Measurements from ENCODE around the gene CCDC33. TPM values are rescaled to one million over a fixed set of nuclear protein-coding genes. Genes with fewer than 3 reads are reported as not detected.

The CCDC33 gene
- total RNA-seq, 1 experiment from 2014 or later: 0.15 TPM

- Histone ChIP-seq H3K4me2 (ENCODE audit: low read length) (no peak overlapping the region), H3K36me3 (ENCODE audit: control insufficient read depth in 1 of 2, insufficient read depth in 2 of 2, low read length in 2 of 2) (no peaks in the 10 kb centered on the region), H3K9ac (ENCODE audit: low read length) (no peak overlapping the region), H4K20me1 (ENCODE audit: insufficient read depth) (no peaks in the 10 kb centered on the region), H3K9me3 (ENCODE audit: control insufficient read depth in 1 of 2, insufficient read depth in 1 of 2, low read depth in 1 of 2, low read length in 2 of 2) (no peaks in the 10 kb centered on the region), H3K27ac (ENCODE audit: low read depth, low read length) (no peak overlapping the region), H3K79me2 (ENCODE audit: insufficient read depth, low read length) (no peaks in the 10 kb centered on the region), H3K4me3 (replicated peaks in 1 of 2; ENCODE audit: low read depth in 1 of 2, low read length in 2 of 2) (no peak overlapping the region), H2AFZ (ENCODE audit: low read depth, low read length, poor library complexity, severe bottlenecking) (no peak overlapping the region), H3K27me3 (ENCODE audit: insufficient read depth, low read length) (no peaks in the 10 kb centered on the region; the same call in 1 of the 2 replicates), H3K9me2 (ENCODE audit: insufficient read depth) (no peaks in the 10 kb centered on the region), H3K4me1 (ENCODE audit: control insufficient read depth in 1 of 2, insufficient read depth in 2 of 2, low read length in 2 of 2) (no peaks in the 10 kb centered on the region; a peak in 1 of 4 replicates)
- ATAC-seq (no peak), DNase-seq (ENCODE audit: low read depth, low spot score) (no peak)
- TF ChIP-seq JUND (IDR thresholded peaks at IDR 0.05): no peak
- no peak for TF ChIP-seq ZBTB33 (IDR thresholded peaks at IDR 0.05; ENCODE audit: extremely low read depth, insufficient replicate concordance, low read length)
- TF ChIP-seq SRF (IDR thresholded peaks at IDR 0.05; ENCODE audit: low read depth): no peak
- no peak for TF ChIP-seq RAD21 (IDR thresholded peaks at IDR 0.05; ENCODE audit: low read depth)
- no peak for TF ChIP-seq ZNF274 (IDR thresholded peaks at IDR 0.05; ENCODE audit: low read depth, low read length)
- ChIA-PET CTCF (no interaction called here), RAD21 (ENCODE audit: low non-redundant PET in 1 of 2, low total read pairs in 2 of 2, uncharacterized antibody in 2 of 2, unreplicated experiment in 2 of 2) (no interaction called here), POLR2A (no interaction called here)
- BruUV-seq (replicated peaks): no TSS peak
- intact Hi-C loops (cut with micrococcal nuclease): no loop called here
Measured at GRCh38 chr15:74228723-74229081, 7.4 kb upstream of the CCDC33 start.

- ChIA-PET POLR2A (no interaction called here), RAD21 (ENCODE audit: low non-redundant PET in 1 of 2, low total read pairs in 2 of 2, uncharacterized antibody in 2 of 2, unreplicated experiment in 2 of 2) (no interaction called here), CTCF (no interaction called here)
- no peaks in the 10 kb centered on the region for H3K9me3 ChIP-seq (ENCODE audit: control insufficient read depth in 1 of 2, insufficient read depth in 1 of 2, low read depth in 1 of 2, low read length in 2 of 2)
- no peak for ATAC-seq
- no peak for TF ChIP-seq SRF (IDR thresholded peaks at IDR 0.05; ENCODE audit: low read depth)
- TF ChIP-seq CEBPB (IDR thresholded peaks at IDR 0.05; ENCODE audit: low read depth): no peak
- TF ChIP-seq FOSL1 (IDR thresholded peaks at IDR 0.05; ENCODE audit: low read depth): no peak
- no peak for TF ChIP-seq SP1 (IDR thresholded peaks at IDR 0.05; ENCODE audit: low read depth)
- no peak for TF ChIP-seq EZH2 (IDR thresholded peaks at IDR 0.05)
- TF ChIP-seq POLR2A (IDR thresholded peaks at IDR 0.05; ENCODE audit: borderline replicate concordance, extremely low read depth, insufficient read depth, insufficient read length): no peak
- no peak for TF ChIP-seq SIN3A (IDR thresholded peaks at IDR 0.05; ENCODE audit: low read depth)
- TF ChIP-seq POLR2AphosphoS5 (IDR thresholded peaks at IDR 0.05; ENCODE audit: low read depth, low read length): no peak
- no peak overlapping the region for H3K27ac ChIP-seq (ENCODE audit: low read depth, low read length)
- H3K4me3 ChIP-seq (replicated peaks in 1 of 2; ENCODE audit: low read depth in 1 of 2, low read length in 2 of 2): no peak overlapping the region
- no TSS peak for BruUV-seq (replicated peaks)
- intact Hi-C loops (cut with micrococcal nuclease): no loop called here
- no peak overlapping the region for H3K4me2 ChIP-seq (ENCODE audit: low read length)
- no peaks in the 10 kb centered on the region for H3K9me2 ChIP-seq (ENCODE audit: insufficient read depth)
- no peaks in the 10 kb centered on the region; the same call in 1 of the 2 replicates for H3K27me3 ChIP-seq (ENCODE audit: insufficient read depth, low read length)
- H2AFZ ChIP-seq (ENCODE audit: low read depth, low read length, poor library complexity, severe bottlenecking): no peak overlapping the region
- H4K20me1 ChIP-seq (ENCODE audit: insufficient read depth): no peaks in the 10 kb centered on the region
- no peaks in the 10 kb centered on the region for H3K79me2 ChIP-seq (ENCODE audit: insufficient read depth, low read length)
- no peaks in the 10 kb centered on the region for H3K36me3 ChIP-seq (ENCODE audit: control insufficient read depth in 1 of 2, insufficient read depth in 2 of 2, low read length in 2 of 2)
- H3K4me1 ChIP-seq (ENCODE audit: control insufficient read depth in 1 of 2, insufficient read depth in 2 of 2, low read length in 2 of 2): peaks cover 2 to 3% of the 10 kb centered on the region in 2 experiments; a peak in 2 of 4 replicates
- H3K9ac ChIP-seq (ENCODE audit: low read length): no peak overlapping the region
- no peak for DNase-seq (ENCODE audit: low read depth, low spot score)
Measured at GRCh38 chr15:74229686-74230085, 6.4 kb upstream of the CCDC33 start.

Data from HCT116 (cell line).